HEK293T (cell line): ENCODE results near the gene KPRP.

Experiments
- FOXA1 ChIP-seq: fragments of 450-650 bp; IDR thresholded peaks from 2 replicates; pipeline ENCODE4 v1.6.1; 2016; ENCODE audit warnings: mild to moderate bottlenecking
- FOXM1 ChIP-seq: fragments of 450-650 bp; IDR thresholded peaks from 2 replicates; pipeline ENCODE4 v1.6.1; 2017; ENCODE audit warnings: mild to moderate bottlenecking, borderline replicate concordance
- HDGF ChIP-seq: fragments of 450-650 bp; IDR thresholded peaks from 2 replicates; pipeline ENCODE4 v1.6.1; 2017; ENCODE audit warnings: antibody characterized with exemption, borderline replicate concordance
- LEF1 ChIP-seq: fragments of 450-650 bp; IDR thresholded peaks from 2 replicates; pipeline ENCODE4 v1.6.1; 2017; ENCODE audit warnings: mild to moderate bottlenecking, borderline replicate concordance
- NFRKB ChIP-seq: fragments of 450-650 bp; IDR thresholded peaks from 2 replicates; pipeline ENCODE4 v1.6.1; 2016; ENCODE audit warnings: mild to moderate bottlenecking, moderate library complexity
- SP1 ChIP-seq: fragments of 450-650 bp; IDR thresholded peaks from 2 replicates; pipeline ENCODE4 v1.6.1; 2017
- SUZ12 ChIP-seq: fragments of 450-650 bp; IDR thresholded peaks from 2 replicates; pipeline ENCODE4 v1.6.1; 2016; ENCODE audit warnings: mild to moderate bottlenecking

DNA sequence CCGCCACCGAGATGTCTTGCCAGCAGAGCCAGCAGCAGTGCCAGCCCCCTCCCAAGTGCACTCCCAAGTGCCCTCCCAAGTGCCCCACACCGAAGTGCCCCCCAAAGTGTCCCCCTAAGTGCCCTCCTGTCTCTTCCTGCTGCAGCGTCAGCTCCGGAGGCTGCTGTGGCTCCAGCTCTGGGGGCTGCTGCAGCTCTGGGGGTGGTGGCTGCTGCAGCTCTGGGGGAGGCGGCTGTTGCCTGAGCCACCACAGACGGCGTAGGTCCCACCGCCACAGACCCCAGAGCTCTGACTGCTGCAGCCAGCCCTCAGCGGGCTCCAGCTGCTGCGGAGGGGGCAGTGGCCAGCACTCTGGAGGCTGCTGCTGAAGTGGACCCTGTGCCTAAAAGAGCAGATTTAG lies 18.5 kb downstream of the KPRP start:
- TF ChIP-seq FOXM1 (no peak), FOXA1 (no peak), HDGF (no peak), LEF1 (no peak), SUZ12 (no peak), SP1 (no peak), NFRKB (no peak)
